OCI-LY1 (cell line): ENCODE results near the gene RABGAP1L.

ENCODE experiments used
- H2AFZ ChIP-seq: fragments of 200-600 bp; sonication (generic), shearing (Covaris generic); 2 replicates; pipeline ENCODE4 v1.6.0; 2014; ENCODE audit warnings: antibody characterized with exemption, mild to moderate bottlenecking, low read length
- H3F3A ChIP-seq: fragments of 200-600 bp; sonication (generic), shearing (Covaris generic); 2 replicates; pipeline ENCODE4 v1.6.0; 2014; ENCODE audit warnings: mild to moderate bottlenecking, antibody characterized with exemption, low read length, moderate library complexity; ENCODE audit not compliant: insufficient read depth
- H3K27ac ChIP-seq: fragments of 200-600 bp; sonication (generic); 2 replicates; pipeline ENCODE4 v1.5.1; 2014; ENCODE audit warnings: low read length, mixed run types, mild to moderate bottlenecking, low read depth; ENCODE audit not compliant: poor library complexity, severe bottlenecking
- H3K27me3 ChIP-seq: fragments of 200-600 bp; sonication (generic); 2 replicates; pipeline ENCODE4 v1.6.0; 2014; ENCODE audit warnings: antibody characterized with exemption, mild to moderate bottlenecking, low read length, moderate library complexity; ENCODE audit not compliant: insufficient read depth
- H3K36me3 ChIP-seq: fragments of 200-600 bp; sonication (generic); 2 replicates; pipeline ENCODE4 v1.6.1; 2014; ENCODE audit warnings: mild to moderate bottlenecking, antibody characterized with exemption, low read length, moderate library complexity, mixed read lengths; ENCODE audit not compliant: insufficient read depth
- H3K4me1 ChIP-seq: fragments of 200-600 bp; sonication (generic); 2 replicates; pipeline ENCODE4 v1.5.1; 2014; ENCODE audit warnings: mild to moderate bottlenecking, low read length, moderate library complexity; ENCODE audit not compliant: insufficient read depth, severe bottlenecking
- H3K4me2 ChIP-seq: fragments of 200-600 bp; sonication (generic), shearing (Covaris generic); 2 replicates; pipeline ENCODE4 v1.6.1; 2014; ENCODE audit warnings: low read length
- H3K4me3 ChIP-seq: fragments of 200-600 bp; sonication (generic); 2 replicates; pipeline ENCODE4 v1.5.1; 2014; ENCODE audit warnings: low read length, low read depth, mild to moderate bottlenecking, mixed read lengths; ENCODE audit not compliant: poor library complexity, severe bottlenecking
- H3K79me2 ChIP-seq: fragments of 200-600 bp; shearing (Covaris generic); 2 replicates; pipeline ENCODE4 v1.6.1; 2016; ENCODE audit warnings: mixed run types, low read length, mixed read lengths; ENCODE audit not compliant: insufficient read depth
- H3K9ac ChIP-seq: fragments of 200-600 bp; sonication (generic), shearing (Covaris generic); 2 replicates; pipeline ENCODE4 v1.6.1; 2014; ENCODE audit warnings: mild to moderate bottlenecking, low read length, mixed read lengths
- H3K9me2 ChIP-seq: fragments of 200-600 bp; sonication (generic), shearing (Covaris generic); 2 replicates; pipeline ENCODE4 v1.6.1; 2014; ENCODE audit warnings: low read depth, mild to moderate bottlenecking, low read length, mixed read lengths
- H3K9me3 ChIP-seq: fragments of 200-600 bp; shearing (Covaris generic); 2 replicates; pipeline ENCODE4 v1.6.1; 2014; ENCODE audit warnings: low read length, mixed read lengths
- H4K20me1 ChIP-seq: fragments of 200-600 bp; sonication (generic), shearing (Covaris generic); 2 replicates; pipeline ENCODE4 v1.6.0; 2016; ENCODE audit warnings: mild to moderate bottlenecking, low read length; ENCODE audit not compliant: insufficient read depth
- EZH2 ChIP-seq: fragments of 200-600 bp; sonication (generic), shearing (Covaris generic); IDR thresholded peaks from 2 replicates; pipeline ENCODE4 v1.8.0; 2017; ENCODE audit warnings: borderline replicate concordance, mixed run types, mild to moderate bottlenecking, antibody characterized with exemption, low read length, moderate library complexity, mixed read lengths
- TF ChIP-seq, protein P1 (sequence below): fragments of 200-600 bp; sonication (generic), shearing (Covaris generic); IDR thresholded peaks from 2 replicates; pipeline ENCODE4 v1.5.1; 2017; ENCODE audit warnings: mild to moderate bottlenecking, antibody characterized with exemption, low read length, moderate library complexity, mixed read lengths

The RABGAP1L gene

DNA sequence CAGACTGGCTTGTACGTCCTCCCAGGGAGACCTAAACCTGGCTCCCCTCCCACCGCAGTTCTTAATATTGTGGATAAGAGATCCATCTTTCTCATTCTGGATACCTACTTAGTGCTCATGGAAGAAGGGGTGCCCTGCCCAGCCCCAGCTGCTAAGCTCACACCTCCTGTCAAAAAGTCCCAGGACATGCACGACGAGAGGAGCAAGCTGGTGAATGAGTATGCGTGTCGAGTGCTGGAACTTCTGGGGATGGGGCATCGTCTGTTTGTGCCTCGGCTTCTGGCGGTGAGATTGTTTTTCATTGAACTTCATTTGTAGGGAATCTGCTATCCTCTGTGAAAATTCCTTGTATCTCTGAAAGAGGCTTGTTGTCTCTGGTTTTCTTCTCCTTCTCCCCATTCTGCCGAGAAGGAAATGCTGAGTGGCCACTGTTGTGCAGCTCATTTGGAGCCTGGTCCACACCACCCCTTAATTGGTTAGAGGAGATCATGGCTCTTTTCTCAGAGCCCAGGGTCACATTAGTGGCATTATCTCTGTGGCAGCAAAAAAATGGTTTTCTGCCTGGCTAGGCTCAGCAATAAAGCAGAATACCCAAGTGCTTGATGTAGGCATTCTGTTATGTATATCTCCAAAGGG lies 641.0 kb downstream of the RABGAP1L start:
- no peaks in the 10 kb centered on the region for H3K27me3 ChIP-seq
- peak overlapping the region; percentile 80 for H3K4me2 ChIP-seq
- no peaks in the 10 kb centered on the region for H3K36me3 ChIP-seq
- H2AFZ ChIP-seq, result no peak overlapping the region
- TF ChIP-seq, protein P1, sequence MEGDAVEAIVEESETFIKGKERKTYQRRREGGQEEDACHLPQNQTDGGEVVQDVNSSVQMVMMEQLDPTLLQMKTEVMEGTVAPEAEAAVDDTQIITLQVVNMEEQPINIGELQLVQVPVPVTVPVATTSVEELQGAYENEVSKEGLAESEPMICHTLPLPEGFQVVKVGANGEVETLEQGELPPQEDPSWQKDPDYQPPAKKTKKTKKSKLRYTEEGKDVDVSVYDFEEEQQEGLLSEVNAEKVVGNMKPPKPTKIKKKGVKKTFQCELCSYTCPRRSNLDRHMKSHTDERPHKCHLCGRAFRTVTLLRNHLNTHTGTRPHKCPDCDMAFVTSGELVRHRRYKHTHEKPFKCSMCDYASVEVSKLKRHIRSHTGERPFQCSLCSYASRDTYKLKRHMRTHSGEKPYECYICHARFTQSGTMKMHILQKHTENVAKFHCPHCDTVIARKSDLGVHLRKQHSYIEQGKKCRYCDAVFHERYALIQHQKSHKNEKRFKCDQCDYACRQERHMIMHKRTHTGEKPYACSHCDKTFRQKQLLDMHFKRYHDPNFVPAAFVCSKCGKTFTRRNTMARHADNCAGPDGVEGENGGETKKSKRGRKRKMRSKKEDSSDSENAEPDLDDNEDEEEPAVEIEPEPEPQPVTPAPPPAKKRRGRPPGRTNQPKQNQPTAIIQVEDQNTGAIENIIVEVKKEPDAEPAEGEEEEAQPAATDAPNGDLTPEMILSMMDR, result no peak
- no peak for TF ChIP-seq EZH2
- H3K9ac ChIP-seq, result peak overlapping the region; percentile 56
- peak overlapping the region; percentile 58 for H3K4me3 ChIP-seq
- no peaks in the 10 kb centered on the region for H4K20me1 ChIP-seq
- H3K4me1 ChIP-seq, result peaks cover 37% of the 10 kb centered on the region
- no peaks in the 10 kb centered on the region for H3F3A ChIP-seq
- H3K79me2 ChIP-seq, result peaks cover 4% of the 10 kb centered on the region; the same call in 1 of the 2 replicates
- no peaks in the 10 kb centered on the region for H3K9me2 ChIP-seq
- no peaks in the 10 kb centered on the region for H3K9me3 ChIP-seq
- H3K27ac ChIP-seq, result peak overlapping the region; percentile 60

DNA sequence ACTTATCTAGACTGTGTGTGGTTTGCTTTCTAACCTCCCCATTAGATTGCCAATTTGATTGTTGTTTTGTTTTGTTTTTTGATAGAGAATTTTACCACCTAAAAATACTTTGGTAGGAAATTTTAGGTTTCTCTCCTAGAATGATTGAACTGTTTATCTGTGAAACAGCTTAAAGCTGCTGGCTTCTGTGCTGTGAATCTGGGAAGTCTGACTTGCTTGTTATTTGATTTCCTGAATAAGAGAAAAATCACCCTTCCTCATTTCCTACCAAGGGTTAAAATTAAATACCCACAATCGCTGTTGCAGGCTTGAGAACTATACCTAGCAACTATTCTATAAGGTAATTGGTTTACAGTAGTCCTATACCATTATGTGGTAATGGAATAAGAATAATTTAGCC lies 641.6 kb downstream of the RABGAP1L start:
- no peaks in the 10 kb centered on the region for H3K27me3 ChIP-seq
- peak overlapping the region; percentile 56 for H3K9ac ChIP-seq
- H4K20me1 ChIP-seq, result no peaks in the 10 kb centered on the region
- H3K9me2 ChIP-seq, result no peaks in the 10 kb centered on the region
- H2AFZ ChIP-seq, result no peak overlapping the region
- no peaks in the 10 kb centered on the region for H3K9me3 ChIP-seq
- H3K79me2 ChIP-seq, result peaks cover 4% of the 10 kb centered on the region; the same call in 1 of the 2 replicates
- peaks cover 37% of the 10 kb centered on the region for H3K4me1 ChIP-seq
- TF ChIP-seq EZH2, result no peak
- TF ChIP-seq, protein P1, result no peak
- H3K4me2 ChIP-seq, result peak overlapping the region; percentile 80
- no peaks in the 10 kb centered on the region for H3F3A ChIP-seq
- H3K36me3 ChIP-seq, result no peaks in the 10 kb centered on the region
- peak overlapping the region; percentile 60 for H3K27ac ChIP-seq
- peak overlapping the region; percentile 58 for H3K4me3 ChIP-seq

DNA sequence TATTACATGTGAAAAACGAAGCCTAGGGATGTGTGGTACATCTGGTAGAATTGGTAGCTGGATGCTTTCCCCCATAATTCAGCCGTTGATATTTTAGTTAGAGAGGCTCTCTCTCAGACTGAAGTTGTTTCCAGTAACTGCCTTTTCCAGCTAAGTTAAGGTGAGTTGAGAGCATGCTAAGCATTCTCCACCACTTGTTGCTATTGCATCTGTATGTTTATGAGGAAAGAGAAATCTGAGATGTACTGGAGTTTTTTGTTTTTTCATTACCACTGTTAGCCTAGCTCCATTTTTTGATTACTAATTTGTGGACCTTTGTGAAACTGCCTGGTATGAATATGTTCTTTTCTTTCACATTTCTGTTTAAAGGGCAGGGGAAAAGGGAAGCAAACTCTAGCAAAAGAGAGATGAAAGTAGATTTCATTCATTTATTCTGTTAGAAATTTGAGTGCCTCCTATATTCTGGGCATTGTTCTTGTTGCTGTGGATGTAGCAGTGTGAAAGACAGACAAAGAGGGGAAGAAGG lies 650.5 kb downstream of the RABGAP1L start:
- Histone ChIP-seq H3K9me3 (no peaks in the 10 kb centered on the region), H4K20me1 (no peaks in the 10 kb centered on the region), H3K4me1 (peaks cover 1% of the 10 kb centered on the region), H3K79me2 (no peaks in the 10 kb centered on the region), H3F3A (no peaks in the 10 kb centered on the region), H3K27me3 (no peaks in the 10 kb centered on the region), H3K9me2 (no peaks in the 10 kb centered on the region), H3K4me3 (no peak overlapping the region), H2AFZ (no peak overlapping the region), H3K4me2 (no peak overlapping the region), H3K27ac (peak overlapping the region; percentile 1), H3K9ac (no peak overlapping the region), H3K36me3 (peaks cover 2% of the 10 kb centered on the region; the same call in 1 of the 2 replicates)
- no peak for TF ChIP-seq EZH2
- TF ChIP-seq, protein P1, result no peak
